Mammary microvascular endothelial cell (primary cell): ENCODE measurements around the gene SNX13. TPM values are rescaled to one million over a fixed set of nuclear protein-coding genes. Genes with fewer than 3 reads are reported as not detected.

Source experiments
- total RNA-seq: library from RNA; depleted of rRNA; stranded (reverse); fragments of >200 nt; gene quantifications from 2 replicates; pipeline ENCODE4 v1.2.3, GENCODE V29; 2015

The SNX13 gene
- total RNA-seq: 33.7 and 41.4 TPM in 2 replicates

GRCh38 chr7:17940302-17940883 lies at the start of gene SNX13:
SNX13 (minus strand) TSS chr7:17940494; CDS start chr7:17940295, 199 bp downstream.

Other genes with a start within 250 kb of the SNX13 start
- not detected in 2 replicates for gene PRPS1L1, start 87.4 kb upstream of the SNX13 start, total RNA-seq